ENCODE results near the gene CLEC12A.

DNA sequence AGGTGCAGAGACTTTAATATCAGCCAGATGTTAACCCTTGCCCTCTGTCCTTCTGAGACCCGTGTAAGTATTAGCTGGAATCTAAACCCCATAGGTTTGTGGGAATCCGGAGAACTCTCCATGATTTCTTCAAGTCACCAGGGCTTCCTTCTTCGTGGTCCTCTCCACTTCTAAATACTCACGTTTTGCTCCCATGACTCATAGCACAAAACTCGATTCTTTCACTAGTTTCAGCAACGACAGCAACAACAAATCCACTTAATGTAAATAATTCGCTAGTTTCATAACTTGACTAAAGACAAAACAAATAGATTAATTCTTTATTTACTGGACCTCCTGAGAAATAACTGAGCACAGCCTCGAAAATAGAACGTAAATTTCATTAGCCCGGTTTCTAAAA lies 34.6 kb upstream of the CLEC12A start:
- TF ChIP-seq, protein P1, sequence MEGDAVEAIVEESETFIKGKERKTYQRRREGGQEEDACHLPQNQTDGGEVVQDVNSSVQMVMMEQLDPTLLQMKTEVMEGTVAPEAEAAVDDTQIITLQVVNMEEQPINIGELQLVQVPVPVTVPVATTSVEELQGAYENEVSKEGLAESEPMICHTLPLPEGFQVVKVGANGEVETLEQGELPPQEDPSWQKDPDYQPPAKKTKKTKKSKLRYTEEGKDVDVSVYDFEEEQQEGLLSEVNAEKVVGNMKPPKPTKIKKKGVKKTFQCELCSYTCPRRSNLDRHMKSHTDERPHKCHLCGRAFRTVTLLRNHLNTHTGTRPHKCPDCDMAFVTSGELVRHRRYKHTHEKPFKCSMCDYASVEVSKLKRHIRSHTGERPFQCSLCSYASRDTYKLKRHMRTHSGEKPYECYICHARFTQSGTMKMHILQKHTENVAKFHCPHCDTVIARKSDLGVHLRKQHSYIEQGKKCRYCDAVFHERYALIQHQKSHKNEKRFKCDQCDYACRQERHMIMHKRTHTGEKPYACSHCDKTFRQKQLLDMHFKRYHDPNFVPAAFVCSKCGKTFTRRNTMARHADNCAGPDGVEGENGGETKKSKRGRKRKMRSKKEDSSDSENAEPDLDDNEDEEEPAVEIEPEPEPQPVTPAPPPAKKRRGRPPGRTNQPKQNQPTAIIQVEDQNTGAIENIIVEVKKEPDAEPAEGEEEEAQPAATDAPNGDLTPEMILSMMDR (IDR thresholded peaks at IDR 0.05; ENCODE audit: low read length), result no peak
- TF ChIP-seq EZH2phosphoT487 (IDR thresholded peaks at IDR 0.05; ENCODE audit: low read length) (no peak), EZH2 (optimal IDR thresholded peaks at IDR 0.05; ENCODE audit: low read depth, low read length) (no peak)
